HCT116 (cell line): ENCODE measurements around the gene TMEM154.

Source experiments
- ATF3 ChIP-seq: IDR thresholded peaks from 2 replicates; pipeline ENCODE4 v1.6.1; 2012
- CEBPB ChIP-seq: IDR thresholded peaks from 2 replicates; pipeline ENCODE4 v1.6.1; 2012; ENCODE audit warnings: low read depth
- CTCF ChIP-seq, 3 experiments: fragments of 200-600 bp in 1 of 3; sonication (generic) in 1 of 3; IDR thresholded peaks in 2 of 3; conservative IDR thresholded peaks in 1 of 3; 2 replicates each; pipeline ENCODE4 v1.5.1; 2012 to 2017; ENCODE audit warnings: low read depth in 2 of 3, low read length in 2 of 3, antibody characterized with exemption in 1 of 3, borderline replicate concordance in 1 of 3, control low read depth in 1 of 3, mild to moderate bottlenecking in 1 of 3, mixed read lengths in 1 of 3, mixed run types in 1 of 3, moderate library complexity in 1 of 3; ENCODE audit not compliant: insufficient read depth in 1 of 3
- EZH2 ChIP-seq: fragments of 200-600 bp; sonication (generic); IDR thresholded peaks from 2 replicates; pipeline ENCODE4 v1.6.1; 2017; ENCODE audit warnings: antibody characterized with exemption, mixed run types
- REST ChIP-seq: IDR thresholded peaks from 2 replicates; pipeline ENCODE4 v1.6.1; 2012; ENCODE audit warnings: low read depth
- TCF7L2 ChIP-seq: IDR thresholded peaks from 2 replicates; pipeline ENCODE4 v1.7.0; 2011; ENCODE audit warnings: borderline replicate concordance, inconsistent platforms; ENCODE audit not compliant: insufficient read depth, insufficient read length; ENCODE audit errors: extremely low read depth
- ZNF274 ChIP-seq: fragments of 200-500 bp; sonication (Bioruptor generic); IDR thresholded peaks from 2 replicates; pipeline ENCODE4 v1.6.1; 2014; ENCODE audit warnings: mild to moderate bottlenecking, low read depth, low read length, inconsistent platforms

- TF ChIP-seq CTCF (IDR thresholded peaks at IDR 0.05 in 2 of 3, conservative IDR thresholded peaks at IDR 0.05 in 1 of 3; ENCODE audit: borderline replicate concordance in 1 of 3, insufficient read depth in 1 of 3, low read depth in 2 of 3, low read length in 2 of 3) (no peak), EZH2 (no peak), ATF3 (no peak), TCF7L2 (no peak), REST (no peak), ZNF274 (no peak), CEBPB (no peak)
Observed at GRCh38 chr4:152682143-152682941, 2.5 kb upstream of the TMEM154 start.
